ENCODE data around the gene BICC1.

GRCh38 chr10:58570307-58570723 lies 57.6 kb downstream of the BICC1 start:
- TF ChIP-seq CTCF (IDR thresholded peaks at IDR 0.05) = no peak
- no peak for TF ChIP-seq POLR2A (IDR thresholded peaks at IDR 0.05)
